CD4-positive, alpha-beta T cell treated with Interleukin-17A for 1 hour (primary cell): Measurements from ENCODE around the gene SIDT1.

Source experiments
- DNase-seq: peaks from one replicate; pipeline ENCODE4 v3.0.0-alpha.2; 2020

Gene SIDT1

DNA sequence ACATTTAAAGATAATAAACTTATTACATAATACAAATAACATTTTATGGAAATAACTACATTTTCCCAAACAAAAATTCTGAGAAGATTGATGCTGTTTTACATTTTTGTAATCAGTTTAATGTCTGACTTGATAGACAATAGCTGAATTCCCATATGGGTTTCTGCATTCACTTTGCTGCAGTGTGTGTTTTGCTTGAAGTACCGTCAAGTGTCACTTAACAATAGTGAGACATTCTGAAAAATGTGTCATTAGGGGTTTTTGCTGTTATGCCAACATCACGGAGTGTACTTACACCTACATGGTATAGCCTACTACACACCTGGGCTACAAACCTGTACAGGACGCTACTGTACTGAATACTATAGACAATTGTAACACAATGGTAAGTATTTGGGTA lies 106.6 kb downstream of the SIDT1 start:
- DNase-seq, result no peak

DNA sequence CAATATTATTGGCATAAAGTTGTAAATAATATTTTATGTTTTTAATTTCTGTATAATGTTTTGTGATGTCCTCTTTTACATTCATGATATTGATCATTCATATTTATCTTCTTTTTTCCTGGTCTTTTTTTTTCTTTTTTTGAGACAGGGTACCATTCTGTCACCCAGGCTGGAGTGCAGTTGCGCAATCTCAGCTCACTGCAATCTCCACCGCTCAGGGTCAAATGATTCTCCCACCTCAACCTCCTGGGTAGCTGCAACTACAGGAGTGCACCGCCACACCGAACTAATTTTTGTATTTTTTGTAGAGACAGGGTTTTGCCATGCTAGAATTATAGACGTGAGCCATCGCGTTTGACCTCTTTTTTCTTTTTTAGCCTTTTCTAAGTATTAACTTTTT lies 111.2 kb downstream of the SIDT1 start:
- DNase-seq, result no peak

- no peak for DNase-seq
Observed at GRCh38 chr3:113648524-113648923, 116.2 kb downstream of the SIDT1 start.

GRCh38 chr3:113649174-113649845 lies 117.0 kb downstream of the SIDT1 start:
- no peak for DNase-seq

DNA sequence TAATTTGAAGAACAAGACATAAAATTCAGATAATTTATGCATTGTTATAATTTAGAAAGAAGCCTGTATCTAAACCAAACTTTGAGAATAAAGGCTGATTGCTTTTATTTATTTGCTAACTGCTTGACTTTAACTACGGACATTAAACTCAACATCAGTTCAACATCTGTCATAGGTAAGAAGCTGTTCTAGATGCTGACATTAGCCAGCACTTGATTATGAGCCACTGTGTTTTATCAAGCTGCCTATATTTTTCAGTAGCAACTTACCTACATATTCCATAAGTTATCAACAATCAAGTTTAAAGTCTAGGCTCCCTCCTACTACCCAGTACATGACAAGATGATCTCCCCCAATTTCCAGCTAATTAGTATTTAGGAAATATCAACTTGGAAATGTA lies 122.0 kb downstream of the SIDT1 start:
- DNase-seq, result no peak

- no peak for DNase-seq
Observed at GRCh38 chr3:113654851-113655250, 122.5 kb downstream of the SIDT1 start.

GRCh38 chr3:113658107-113658506 lies 125.8 kb downstream of the SIDT1 start:
- no peak for DNase-seq

DNA sequence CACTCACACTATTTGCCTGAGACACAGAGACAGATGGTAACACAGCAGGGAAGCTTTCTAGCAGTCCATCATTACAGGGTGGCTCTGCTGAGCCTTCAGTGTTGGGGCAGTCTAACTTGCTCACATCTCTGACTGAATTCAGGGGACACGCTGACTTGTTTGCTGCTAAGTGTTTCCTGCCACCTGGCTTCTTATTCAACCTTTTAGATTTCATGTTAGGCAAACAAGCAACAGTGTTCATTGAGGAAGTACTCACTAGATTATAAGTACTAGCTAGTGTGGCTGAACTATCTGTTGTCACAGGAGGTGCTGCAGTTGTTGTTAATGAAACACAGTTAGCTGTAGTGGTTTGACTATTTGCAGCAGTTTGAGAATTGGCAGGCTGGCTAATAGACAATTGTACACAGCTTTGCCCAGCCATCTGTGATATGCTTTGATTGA lies 126.8 kb downstream of the SIDT1 start:
- DNase-seq, result no peak

DNA sequence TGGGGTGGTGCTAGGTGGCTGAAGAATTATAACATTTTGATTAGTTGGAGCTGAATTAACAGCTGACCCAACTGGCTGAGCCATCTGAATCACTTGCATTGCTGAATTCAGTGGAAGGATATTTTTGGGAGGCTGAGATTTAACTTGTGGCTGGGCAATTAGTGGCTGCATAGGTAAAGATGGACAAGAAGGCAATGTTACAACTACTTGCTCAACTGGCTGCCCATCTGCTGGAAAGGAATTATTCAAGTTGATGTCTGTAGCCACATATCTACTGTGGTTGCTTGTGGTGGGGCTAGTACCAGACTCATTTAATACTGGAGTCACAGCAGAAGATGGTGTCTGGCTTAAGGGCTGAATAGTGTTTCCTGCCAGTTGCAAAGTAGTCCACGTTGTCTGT lies 127.6 kb downstream of the SIDT1 start:
- DNase-seq, result no peak

DNA sequence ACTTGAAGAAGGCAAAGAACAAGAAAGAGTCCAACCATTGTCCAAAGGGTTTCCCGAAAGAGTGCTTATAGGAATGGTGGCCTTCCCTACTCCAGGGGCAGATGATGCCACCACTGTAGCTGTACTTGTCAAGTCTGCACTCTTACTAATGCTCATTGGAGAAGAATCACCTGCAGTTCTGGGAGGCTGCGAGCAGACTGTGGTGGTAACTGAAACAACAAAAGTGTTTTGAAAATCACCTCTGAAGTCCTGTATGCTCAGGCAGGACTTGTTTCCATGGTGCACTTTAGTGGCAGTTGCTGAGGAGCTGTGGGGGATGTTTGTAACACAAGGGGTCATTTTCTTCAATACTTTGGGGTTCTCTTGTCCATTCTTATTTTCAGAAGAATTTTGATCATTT lies 128.1 kb downstream of the SIDT1 start:
- DNase-seq, result no peak

DNA sequence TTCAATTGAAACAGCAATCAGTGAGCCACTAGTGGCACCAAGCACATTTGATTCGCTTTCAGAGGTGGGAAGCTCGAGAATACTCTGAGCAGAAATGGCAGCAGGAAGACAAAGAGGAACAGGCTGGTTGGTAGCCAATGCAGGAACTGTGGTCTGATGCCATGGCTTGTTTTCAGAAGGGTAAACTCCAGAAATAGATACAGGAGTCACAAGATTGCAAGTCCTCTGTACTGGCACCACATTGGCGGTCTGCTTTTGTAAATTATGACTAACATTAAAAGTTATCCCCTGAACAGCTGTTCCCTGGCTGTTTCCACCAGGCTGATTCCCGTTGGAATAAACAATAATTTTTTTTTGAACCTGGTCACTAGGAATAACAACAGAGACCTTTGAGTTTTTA lies 128.5 kb downstream of the SIDT1 start:
- DNase-seq, result no peak

DNA sequence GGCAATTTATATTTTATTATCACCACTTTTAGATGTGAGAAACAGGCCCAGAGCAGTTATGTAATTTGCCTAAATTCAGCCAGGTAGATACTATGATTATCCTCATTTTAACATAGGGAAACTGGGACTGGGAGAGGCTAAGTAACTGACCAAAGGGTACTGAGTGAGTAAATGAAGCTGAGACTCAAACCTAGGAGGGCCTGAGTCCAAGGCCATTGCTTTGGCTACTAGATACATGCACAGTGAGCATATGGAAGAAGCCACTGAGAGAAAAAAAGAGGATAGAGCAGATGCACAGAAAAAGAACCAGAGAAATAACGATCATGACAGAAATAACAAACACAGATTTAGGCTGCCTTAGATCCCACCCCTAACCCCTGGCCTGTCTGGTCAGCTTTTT lies 130.5 kb downstream of the SIDT1 start:
- DNase-seq, result no peak

DNA sequence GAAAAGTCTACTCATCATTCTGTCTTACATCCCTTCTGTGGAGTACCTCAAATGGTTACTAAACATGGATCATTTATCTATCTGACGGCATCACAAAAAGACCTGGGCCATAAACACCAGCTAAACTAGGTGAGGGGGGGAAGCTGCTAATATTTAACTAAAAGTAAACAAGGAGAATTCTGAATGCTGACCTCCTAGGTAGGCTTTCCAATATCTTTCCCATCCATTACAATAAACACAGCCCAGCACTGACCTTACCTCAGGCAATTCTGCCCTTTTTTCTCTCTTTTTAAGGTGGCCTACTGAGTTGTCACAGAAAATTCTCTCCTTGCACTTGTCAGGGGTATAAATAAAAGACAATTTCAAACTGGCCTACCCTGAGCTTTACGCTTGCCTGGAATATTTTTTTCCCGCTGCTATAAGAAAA lies 131.0 kb downstream of the SIDT1 start:
- DNase-seq, result no peak

DNA sequence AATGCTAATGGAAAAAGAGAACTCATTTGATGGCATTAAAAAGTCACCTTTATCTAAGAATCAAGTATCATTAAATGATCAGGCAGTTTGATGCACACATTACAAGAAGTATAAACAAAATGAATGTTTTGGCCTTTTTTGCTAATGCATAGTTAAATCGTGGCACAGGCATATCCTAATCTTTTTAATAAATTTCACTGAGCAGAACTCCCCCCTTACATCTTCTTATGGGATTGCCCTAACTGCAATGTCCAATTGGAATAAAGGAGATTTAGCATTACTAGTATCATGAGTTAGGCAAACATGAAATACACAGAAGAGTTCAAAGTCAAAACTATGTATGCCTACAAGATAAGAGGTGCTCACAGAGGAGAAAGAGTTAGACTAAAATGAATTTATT lies 131.4 kb downstream of the SIDT1 start:
- no peak for DNase-seq

DNA sequence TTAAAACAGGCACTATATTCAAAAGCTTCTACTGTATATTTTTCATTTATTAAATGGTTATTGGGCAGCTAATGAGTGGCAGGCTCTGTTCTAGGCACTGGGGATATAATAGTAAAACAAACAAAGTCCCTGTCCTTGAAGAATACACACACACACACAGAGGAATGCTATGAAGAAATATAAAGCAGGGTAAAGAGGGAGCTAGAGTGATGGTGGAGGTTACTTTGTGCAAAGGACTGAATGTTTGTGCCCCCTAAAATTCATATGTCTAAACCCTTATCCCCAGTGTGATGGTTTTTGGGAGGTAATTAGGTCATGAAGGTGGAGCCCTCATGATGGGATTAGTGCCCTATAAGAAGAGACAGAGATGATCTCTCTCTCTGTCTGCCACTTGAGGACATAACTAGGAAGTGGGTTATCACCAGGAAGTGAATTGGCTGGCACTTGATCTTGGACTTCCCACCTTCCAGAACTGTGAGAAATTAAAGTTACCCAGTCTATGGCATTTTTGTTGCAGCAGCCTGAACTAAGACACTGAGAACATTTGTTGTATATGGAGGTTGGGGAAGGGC lies 132.3 kb downstream of the SIDT1 start:
- DNase-seq, result no peak

- no peak for DNase-seq
Observed at GRCh38 chr3:113668015-113668414, 135.7 kb downstream of the SIDT1 start.

DNA sequence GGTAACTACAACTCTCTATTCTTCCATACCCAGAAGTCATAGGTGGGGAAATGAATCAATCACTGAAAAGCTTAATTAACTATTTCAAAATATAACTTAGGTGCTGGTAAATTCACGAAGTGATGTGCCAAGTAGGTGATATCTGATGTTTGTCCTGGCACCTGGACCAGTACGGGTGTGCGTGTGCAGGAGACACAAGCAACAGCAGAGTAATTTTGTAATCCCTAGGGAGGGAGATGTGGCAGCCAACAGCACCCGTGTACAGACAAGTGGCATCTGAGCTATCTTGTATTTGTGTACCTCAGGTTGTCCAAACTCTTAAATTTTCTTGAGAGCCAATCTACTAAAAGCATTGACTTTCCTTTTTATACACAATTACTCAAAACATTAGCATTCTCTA lies 141.2 kb downstream of the SIDT1 start:
- DNase-seq, result no peak

DNA sequence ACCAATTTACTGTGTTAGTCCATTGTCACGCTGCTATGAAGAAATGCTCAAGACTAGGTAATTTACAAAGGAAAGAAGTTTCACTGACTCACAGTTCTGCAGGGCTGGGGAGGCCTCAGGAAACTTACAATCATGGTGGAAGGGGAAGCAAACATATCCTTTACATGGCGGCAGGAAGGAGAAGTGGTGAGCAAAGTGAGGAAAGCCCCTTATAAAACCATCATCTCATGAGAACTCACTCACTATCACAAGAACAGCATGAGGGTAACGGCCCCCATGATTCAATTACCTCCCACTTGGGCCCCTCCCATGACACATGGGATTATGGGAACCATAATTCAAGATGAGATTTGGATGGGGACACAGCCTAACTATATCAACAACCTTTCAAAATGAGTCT lies 143.9 kb downstream of the SIDT1 start:
- DNase-seq, result no peak

DNA sequence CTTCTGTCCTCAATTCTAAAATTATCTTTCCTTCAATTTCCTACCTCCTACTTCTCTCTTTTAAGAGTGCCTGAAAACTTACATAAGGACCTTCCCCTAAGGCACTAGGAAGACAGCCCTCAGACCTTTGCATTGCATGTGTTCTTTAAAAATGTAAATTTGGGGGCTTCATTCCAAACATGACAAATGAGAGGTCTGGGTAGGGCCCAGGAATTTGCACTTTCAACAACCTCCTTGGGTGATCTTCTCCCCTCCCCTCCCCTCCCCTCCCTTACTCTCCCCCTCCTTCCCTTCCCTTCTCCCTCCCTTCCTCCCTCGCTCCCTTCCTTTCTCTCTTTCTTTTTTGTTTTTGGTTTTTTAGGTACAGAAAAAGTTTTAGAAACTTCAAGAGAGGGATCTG lies 145.4 kb downstream of the SIDT1 start:
- no peak for DNase-seq

DNA sequence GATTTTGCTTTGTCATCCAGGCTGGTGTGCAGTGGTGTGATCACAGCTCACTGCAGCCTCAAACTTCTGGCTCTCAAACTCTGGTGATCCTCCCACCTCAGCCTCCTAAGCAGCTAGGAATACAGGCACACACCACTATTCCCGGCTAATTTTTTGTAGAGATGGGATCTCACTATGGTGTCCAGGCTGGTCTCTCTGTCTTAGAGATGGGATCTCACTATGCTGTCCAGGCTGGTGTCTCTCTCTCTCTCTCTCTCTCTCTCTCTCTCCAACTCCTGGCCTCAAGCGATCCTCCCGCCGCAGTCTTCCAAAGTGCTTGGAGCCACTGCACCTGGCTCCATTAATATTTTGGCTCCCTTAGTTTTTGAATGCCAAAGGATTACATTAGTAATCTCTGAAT lies 146.4 kb downstream of the SIDT1 start:
- no peak for DNase-seq
